Lung (tissue), 12 donors: Measurements from ENCODE around the gene ATXN1. TPM values are rescaled to one million over a fixed set of nuclear protein-coding genes. Genes with fewer than 3 reads are reported as not detected.
A peak's percentile ranks its signal among the peaks of the same experiment; 100 is the strongest.

ENCODE experiments used
- ATAC-seq: fragments of 200-7000 bp; cut with Tn5 transposase; one replicate; pipeline ENCODE4 v1.9.1; 2020; ENCODE audit warnings: moderate number of reproducible peaks; ENCODE audit not compliant: insufficient read depth, low FRiP score
- DNase-seq, 3 donors: peaks; one replicate each; pipeline ENCODE4 v3.0.0-alpha.2; 2013 to 2017
- H3K27ac ChIP-seq, 2 donors: one replicate each; pipeline ENCODE4 v1.5.1; 2013; ENCODE audit warnings: mild to moderate bottlenecking in 2 of 2, moderate library complexity in 2 of 2, control low read depth in 1 of 2, inconsistent platforms in 1 of 2, low read depth in 1 of 2, low read length in 1 of 2
- H3K27me3 ChIP-seq, 3 donors: one replicate each; pipeline ENCODE4 v1.5.1; 2013; ENCODE audit warnings: low read length in 2 of 3; ENCODE audit not compliant: control insufficient read depth in 3 of 3, insufficient read depth in 3 of 3
- H3K36me3 ChIP-seq, 4 donors: one replicate each; pipeline ENCODE4 v1.5.1; 2013; ENCODE audit warnings: low read length in 4 of 4, mild to moderate bottlenecking in 1 of 4, moderate library complexity in 1 of 4; ENCODE audit not compliant: control insufficient read depth in 4 of 4, insufficient read depth in 4 of 4
- H3K4me1 ChIP-seq, 5 donors: one replicate each; pipeline ENCODE4 v1.5.1; 2013; ENCODE audit warnings: low read length in 5 of 5, mild to moderate bottlenecking in 2 of 5, moderate library complexity in 1 of 5; ENCODE audit not compliant: control insufficient read depth in 5 of 5, insufficient read depth in 5 of 5
- H3K4me3 ChIP-seq: one replicate; pipeline ENCODE4 v1.5.1; 2013; ENCODE audit warnings: mild to moderate bottlenecking, control low read depth, moderate library complexity
- H3K9ac ChIP-seq, 2 donors: one replicate each; pipeline ENCODE4 v1.5.1; 2013; ENCODE audit warnings: low read length in 2 of 2, control low read depth in 1 of 2; ENCODE audit not compliant: insufficient read depth in 1 of 2
- H3K9me3 ChIP-seq, 4 donors: one replicate each; pipeline ENCODE4 v1.5.1; 2013; ENCODE audit warnings: low read length in 3 of 4, mild to moderate bottlenecking in 1 of 4, moderate library complexity in 1 of 4; ENCODE audit not compliant: control insufficient read depth in 4 of 4, insufficient read depth in 3 of 4
- CTCF ChIP-seq: IDR thresholded peaks from 2 replicates; pipeline ENCODE4 v1.5.1; 2012; ENCODE audit warnings: mild to moderate bottlenecking; ENCODE audit errors: control extremely low read depth, extremely low read depth
- WGBS, 2 donors: extraction: QIAGEN DNeasy Blood & Tissue Kit; methylation state at CpG; one replicate each; pipeline ENCODE4 v1.1.7; 2013; 5-methylcytosine and 5-hydroxymethylcytosine counted together
- polyA plus RNA-seq, 2 donors: library from polyadenylated mRNA; stranded (reverse); fragments of 200-250 nt; gene quantifications; one replicate each; pipeline ENCODE4 v1.2.1, GENCODE V29; 2013
- total RNA-seq, 2 donors: library from RNA; depleted of rRNA in 1 of 2; stranded (reverse); fragments of >200 nt in 1 of 2; gene quantifications; one replicate each; pipeline ENCODE4 v1.2.1, GENCODE V29; 2014 to 2021
- donor health status: control.
- donor health status: control.
- donor health status: Bipolar disorder and iron deficiency.
- donor health status: healthy.
- donor health status: DM: yes; HTN: yes; CAD: no.

ATXN1 gene
- total and polyA plus RNA-seq, 4 donors, result 9.7 to 108 (median 34.9) TPM

- ATAC-seq (no peak), DNase-seq (no peak)
- Histone ChIP-seq H3K9ac (no peak overlapping the region), H3K27me3 (no peaks in the 10 kb centered on the region), H3K27ac (no peak overlapping the region), H3K4me3 (no peak overlapping the region), H3K36me3 (no peaks in the 10 kb centered on the region), H3K9me3 (peaks cover 0 to 2% (median 0%) of the 10 kb centered on the region in 4 donors), H3K4me1 (peaks cover 0 to 15% (median 4%) of the 10 kb centered on the region in 5 donors)
- no peak for TF ChIP-seq CTCF
- 94 to 96% methylated on average over 7 of the region's 7 CpGs for WGBS, 2 donors
Observed at GRCh38 chr6:16440636-16441212, 320.5 kb downstream of the ATXN1 start.

GRCh38 chr6:16438718-16439591 lies 322.3 kb downstream of the ATXN1 start:
- no peaks in the 10 kb centered on the region for H3K27me3 ChIP-seq
- no peak overlapping the region for H3K27ac ChIP-seq
- H3K4me3 ChIP-seq, result no peak overlapping the region
- peaks cover 2 to 15% (median 6%) of the 10 kb centered on the region in 5 donors for H3K4me1 ChIP-seq
- H3K9me3 ChIP-seq, result peaks cover 0 to 2% (median 0%) of the 10 kb centered on the region in 4 donors
- no peaks in the 10 kb centered on the region for H3K36me3 ChIP-seq
- 41 to 55% methylated on average over 11 to 13 of the region's 14 CpGs for WGBS, 2 donors
- H3K9ac ChIP-seq, result no peak overlapping the region
- no peak for TF ChIP-seq CTCF
- no peak for ATAC-seq
- DNase-seq, result peak in 1 of 3 donors; percentile 35

GRCh38 chr6:16437984-16438383 lies 323.3 kb downstream of the ATXN1 start:
- ATAC-seq (no peak), DNase-seq (no peak)
- peaks cover 0 to 2% (median 0%) of the 10 kb centered on the region in 4 donors for H3K9me3 ChIP-seq
- no peaks in the 10 kb centered on the region for H3K36me3 ChIP-seq
- no peak overlapping the region for H3K9ac ChIP-seq
- peaks cover 5 to 22% (median 10%) of the 10 kb centered on the region in 5 donors for H3K4me1 ChIP-seq
- no peak overlapping the region for H3K27ac ChIP-seq
- no peaks in the 10 kb centered on the region for H3K27me3 ChIP-seq
- WGBS, 2 donors, result 77 to 79% methylated on average over 3 of the region's 3 CpGs
- H3K4me3 ChIP-seq, result no peak overlapping the region
- no peak for TF ChIP-seq CTCF
